Trophoblast cell (in vitro differentiated cells and primary cell): ENCODE data around the gene RIN1.
A peak's percentile ranks its signal among the peaks of the same experiment; 100 is the strongest.

ENCODE experiments used
- DNase-seq, 2 donors: peaks; one replicate each; pipeline ENCODE4 v3.0.0-alpha.2; 2016
- H2AFZ ChIP-seq: 2 replicates; pipeline ENCODE4 v1.6.1; 2013; ENCODE audit warnings: low read length, moderate library complexity, mild to moderate bottlenecking; ENCODE audit not compliant: insufficient read depth, poor library complexity
- H2AK5ac ChIP-seq: 2 replicates; pipeline ENCODE4 v1.6.1; 2013; ENCODE audit warnings: mild to moderate bottlenecking, low read length
- H2BK120ac ChIP-seq: 2 replicates; pipeline ENCODE4 v1.6.1; 2013; ENCODE audit warnings: low read length, mild to moderate bottlenecking, moderate library complexity; ENCODE audit not compliant: insufficient read depth, poor library complexity
- H2BK12ac ChIP-seq: 2 replicates; pipeline ENCODE4 v1.6.1; 2013; ENCODE audit warnings: mild to moderate bottlenecking, low read length, moderate library complexity
- H2BK5ac ChIP-seq: 2 replicates; pipeline ENCODE4 v1.6.1; 2013; ENCODE audit warnings: low read length, low read depth, moderate library complexity, mild to moderate bottlenecking; ENCODE audit not compliant: poor library complexity
- H3K14ac ChIP-seq: 2 replicates; pipeline ENCODE4 v1.6.1; 2013; ENCODE audit warnings: mild to moderate bottlenecking, low read length
- H3K18ac ChIP-seq: 2 replicates; pipeline ENCODE4 v1.6.1; 2013; ENCODE audit warnings: mild to moderate bottlenecking, low read length
- H3K23ac ChIP-seq: 2 replicates; pipeline ENCODE4 v1.6.1; 2013; ENCODE audit warnings: low read length
- H3K27ac ChIP-seq: 2 replicates; pipeline ENCODE4 v1.5.1; 2013; ENCODE audit warnings: low read depth, mild to moderate bottlenecking, inconsistent platforms, low read length, moderate library complexity
- H3K27me3 ChIP-seq: 2 replicates; pipeline ENCODE4 v1.6.1; 2013; ENCODE audit warnings: inconsistent platforms, mild to moderate bottlenecking, low read length, moderate library complexity; ENCODE audit not compliant: insufficient read depth
- H3K36me3 ChIP-seq, 2 experiments: 1 replicate in 1 of 2; 2 replicates in 1 of 2; pipeline ENCODE4 v1.6.1; 2013; ENCODE audit warnings: low read length in 2 of 2, mild to moderate bottlenecking in 2 of 2, moderate library complexity in 1 of 2; ENCODE audit not compliant: insufficient read depth in 2 of 2, control insufficient read depth in 1 of 2
- H3K4ac ChIP-seq: 2 replicates; pipeline ENCODE4 v1.6.1; 2013; ENCODE audit warnings: low read depth, mild to moderate bottlenecking, low read length, moderate library complexity
- H3K4me1 ChIP-seq, 2 experiments: 1 replicate in 1 of 2; 2 replicates in 1 of 2; pipeline ENCODE4 v1.6.1; 2013; ENCODE audit warnings: low read length in 2 of 2, mild to moderate bottlenecking in 2 of 2, moderate library complexity in 1 of 2; ENCODE audit not compliant: insufficient read depth in 2 of 2, control insufficient read depth in 1 of 2
- H3K4me2 ChIP-seq: 2 replicates; pipeline ENCODE4 v1.6.1; 2013; ENCODE audit warnings: inconsistent platforms, mild to moderate bottlenecking, low read length, moderate library complexity
- H3K4me3 ChIP-seq: 2 replicates; pipeline ENCODE4 v1.5.1; 2013; ENCODE audit warnings: mild to moderate bottlenecking, low read depth, low read length, inconsistent platforms
- H3K79me1 ChIP-seq: one replicate; pipeline ENCODE4 v1.6.1; 2013; ENCODE audit warnings: low read length
- H3K79me2 ChIP-seq: 2 replicates; pipeline ENCODE4 v1.6.1; 2013; ENCODE audit warnings: low read length, mild to moderate bottlenecking; ENCODE audit not compliant: control insufficient read depth, insufficient read depth, poor library complexity
- H3K9ac ChIP-seq: 2 replicates; pipeline ENCODE4 v1.6.1; 2013; ENCODE audit warnings: mild to moderate bottlenecking, low read length
- H3K9me3 ChIP-seq: 2 replicates; pipeline ENCODE4 v1.6.1; 2013; ENCODE audit warnings: low read depth, mild to moderate bottlenecking, control low read depth, inconsistent platforms, low read length; ENCODE audit not compliant: insufficient read depth
- H4K12ac ChIP-seq: 2 replicates; pipeline ENCODE4 v1.6.1; 2013; ENCODE audit warnings: low read depth, mild to moderate bottlenecking, low read length, moderate library complexity
- H4K8ac ChIP-seq: 2 replicates; pipeline ENCODE4 v1.6.1; 2013; ENCODE audit warnings: low read depth, mild to moderate bottlenecking, low read length, moderate library complexity
- H4K91ac ChIP-seq: one replicate; pipeline ENCODE4 v1.6.1; 2013; ENCODE audit warnings: low read depth, mild to moderate bottlenecking, low read length, moderate library complexity
- WGBS: extraction: QIAGEN DNeasy Blood & Tissue Kit; methylation state at CpG from one replicate; pipeline ENCODE4 v1.1.7; 2013; ENCODE audit warnings: missing lambda C conversion rate; ENCODE audit not compliant: insufficient read length, insufficient coverage; ENCODE audit errors: extremely low coverage; 5-methylcytosine and 5-hydroxymethylcytosine counted together

RIN1 gene

GRCh38 chr11:66328302-66329144 lies 7.7 kb downstream of the RIN1 start:
- Histone ChIP-seq H3K27me3 (no peaks in the 10 kb centered on the region), H3K4me2 (peak overlapping the region; percentile 32), H3K4me1 (peaks cover 40 to 42% of the 10 kb centered on the region in 2 experiments), H2AK5ac (no peak overlapping the region), H2BK5ac (no peak overlapping the region), H3K79me1 (peaks cover 23% of the 10 kb centered on the region), H3K23ac (no peak overlapping the region), H3K4ac (no peak overlapping the region), H4K8ac (peak overlapping the region; percentile 31), H3K18ac (no peak overlapping the region), H3K9ac (no peak overlapping the region), H2BK12ac (no peak overlapping the region), H4K91ac (peak overlapping the region; percentile 92), H2BK120ac (no peak overlapping the region), H3K9me3 (peaks cover 4% of the 10 kb centered on the region), H3K27ac (no peak overlapping the region), H2AFZ (peak overlapping the region; percentile 24), H3K4me3 (no peak overlapping the region), H3K79me2 (peaks cover 2% of the 10 kb centered on the region), H3K14ac (no peak overlapping the region), H3K36me3 (peaks cover 0 to 11% of the 10 kb centered on the region in 2 experiments), H4K12ac (no peak overlapping the region)
- no CpG with 5 or more reads among the region's 19 CpGs for WGBS
- peak; percentile 40 to 76 for DNase-seq

GRCh38 chr11:66328031-66328301 lies 8.3 kb downstream of the RIN1 start:
- Histone ChIP-seq H3K18ac (no peak overlapping the region), H3K4me3 (no peak overlapping the region), H3K4me1 (peaks cover 42 to 44% of the 10 kb centered on the region in 2 experiments), H3K14ac (no peak overlapping the region), H3K27ac (no peak overlapping the region), H3K79me2 (peaks cover 2% of the 10 kb centered on the region), H2AFZ (no peak overlapping the region), H2BK5ac (no peak overlapping the region), H3K4ac (no peak overlapping the region), H4K12ac (no peak overlapping the region), H3K4me2 (no peak overlapping the region), H3K9me3 (peaks cover 4% of the 10 kb centered on the region), H2AK5ac (peak overlapping the region; percentile 2), H4K91ac (peak overlapping the region; percentile 92), H3K36me3 (peaks cover 0 to 7% of the 10 kb centered on the region in 2 experiments), H2BK120ac (no peak overlapping the region), H3K23ac (no peak overlapping the region), H4K8ac (no peak overlapping the region), H3K79me1 (peaks cover 23% of the 10 kb centered on the region), H3K27me3 (no peaks in the 10 kb centered on the region), H3K9ac (no peak overlapping the region), H2BK12ac (peak overlapping the region; percentile 53)
- no CpG with 5 or more reads among the region's 3 CpGs for WGBS
- no peak for DNase-seq

GRCh38 chr11:66327171-66328030 lies 8.8 kb downstream of the RIN1 start:
- Histone ChIP-seq H4K91ac (peak overlapping the region; percentile 92), H3K79me2 (peaks cover 2% of the 10 kb centered on the region), H2BK120ac (peak overlapping the region; percentile 65), H2BK5ac (peak overlapping the region; percentile 1), H3K4ac (peak overlapping the region; percentile 61), H3K27me3 (no peaks in the 10 kb centered on the region), H3K4me1 (peaks cover 43 to 49% of the 10 kb centered on the region in 2 experiments), H3K18ac (peak overlapping the region; percentile 63), H3K4me3 (no peak overlapping the region), H4K12ac (no peak overlapping the region), H4K8ac (peak overlapping the region; percentile 37), H3K9me3 (peaks cover 4% of the 10 kb centered on the region), H2AFZ (no peak overlapping the region), H2BK12ac (peak overlapping the region; percentile 58), H3K4me2 (no peak overlapping the region), H3K9ac (no peak overlapping the region), H3K23ac (no peak overlapping the region), H3K36me3 (peaks cover 0 to 3% of the 10 kb centered on the region in 2 experiments), H3K79me1 (peaks cover 23% of the 10 kb centered on the region), H3K14ac (peak overlapping the region; percentile 29), H2AK5ac (peak overlapping the region; percentile 55), H3K27ac (peak overlapping the region; percentile 54)
- WGBS, result no CpG with 5 or more reads among the region's 10 CpGs
- DNase-seq, result no peak

DNA sequence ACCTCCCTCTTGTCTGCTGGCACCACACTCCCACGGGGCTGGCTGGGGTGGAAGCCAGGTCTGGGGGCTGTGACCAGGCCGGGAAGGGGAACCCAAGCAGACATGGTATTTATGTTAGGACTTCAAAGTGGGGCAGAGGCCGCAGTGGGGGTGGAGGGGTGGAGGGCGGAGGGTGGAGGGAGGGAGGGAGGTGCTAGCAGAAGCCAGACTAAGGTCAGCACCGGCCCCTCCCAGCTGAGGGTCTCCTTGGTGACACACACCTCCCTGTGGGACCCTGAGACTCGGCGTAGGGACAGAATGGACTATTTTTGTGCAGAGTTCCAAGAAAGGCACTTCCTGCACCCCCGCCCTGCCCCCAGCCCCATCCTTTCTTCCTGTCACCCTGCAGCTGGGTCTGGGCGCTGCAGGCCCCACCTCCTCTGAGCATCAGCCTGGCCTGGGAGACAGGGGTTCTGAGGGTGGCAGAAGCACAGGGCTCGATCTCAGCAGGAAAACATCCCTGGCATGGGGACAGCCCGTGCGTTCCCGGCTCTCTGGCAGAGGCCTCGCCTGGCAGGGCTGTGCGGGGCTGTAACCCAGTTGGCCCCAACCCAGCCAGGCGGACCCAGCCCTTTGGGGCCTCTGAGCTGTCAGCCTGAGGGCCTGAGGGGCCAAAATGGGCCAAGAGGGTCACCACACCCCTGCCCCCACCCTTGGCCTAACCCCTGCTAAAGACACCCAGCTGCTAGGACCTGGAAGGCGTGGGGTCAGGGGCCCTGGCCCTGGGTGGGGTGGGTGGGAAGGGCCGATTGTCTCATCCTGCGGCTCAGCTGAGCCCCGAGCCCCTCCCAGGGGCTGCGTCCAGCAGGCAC lies 9.7 kb downstream of the RIN1 start:
- Histone ChIP-seq H4K8ac (peak overlapping the region; percentile 55), H3K23ac (no peak overlapping the region), H3K14ac (peak overlapping the region; percentile 47), H2AFZ (no peak overlapping the region), H3K27me3 (no peaks in the 10 kb centered on the region), H3K36me3 (no peaks in the 10 kb centered on the region), H4K12ac (no peak overlapping the region), H4K91ac (peak overlapping the region; percentile 92), H3K4me3 (no peak overlapping the region), H3K79me1 (peaks cover 23% of the 10 kb centered on the region), H2AK5ac (peak overlapping the region; percentile 83), H3K4ac (peak overlapping the region; percentile 41), H3K9me3 (peaks cover 4% of the 10 kb centered on the region), H3K4me2 (no peak overlapping the region), H3K4me1 (peaks cover 43 to 49% of the 10 kb centered on the region in 2 experiments), H2BK120ac (peak overlapping the region; percentile 75), H2BK5ac (peak overlapping the region; percentile 18), H3K27ac (peak overlapping the region; percentile 54), H2BK12ac (peak overlapping the region; percentile 53), H3K79me2 (peaks cover 2% of the 10 kb centered on the region), H3K18ac (peak overlapping the region; percentile 42), H3K9ac (no peak overlapping the region)
- DNase-seq, result no peak
- no CpG with 5 or more reads among the region's 21 CpGs for WGBS
